Fibroblast of upper back skin (primary cell): Measurements from ENCODE around the gene C10orf105.

Experiments
- DNase-seq: peaks from one replicate; pipeline ENCODE4 v3.0.0-alpha.2; 2013

The C10orf105 gene

GRCh38 chr10:71751515-71752224 lies 32.1 kb upstream of the C10orf105 start:
- DNase-seq: no peak

- DNase-seq: no peak
Measured at GRCh38 chr10:71750986-71751385, 31.4 kb upstream of the C10orf105 start.

- no peak for DNase-seq
Measured at GRCh38 chr10:71750124-71750841, 30.7 kb upstream of the C10orf105 start.

GRCh38 chr10:71749396-71749795 lies 29.8 kb upstream of the C10orf105 start:
- DNase-seq: no peak

- no peak for DNase-seq
Measured at GRCh38 chr10:71748671-71749191, 29.2 kb upstream of the C10orf105 start.

GRCh38 chr10:71747551-71748523 lies 28.3 kb upstream of the C10orf105 start:
- no peak for DNase-seq

- DNase-seq: no peak
Measured at GRCh38 chr10:71747039-71747531, 27.5 kb upstream of the C10orf105 start.

- no peak for DNase-seq
Measured at GRCh38 chr10:71746344-71747037, 26.9 kb upstream of the C10orf105 start.

- DNase-seq: no peak
Measured at GRCh38 chr10:71745664-71746250, 26.2 kb upstream of the C10orf105 start.

- DNase-seq: no peak
Measured at GRCh38 chr10:71744897-71745663, 25.5 kb upstream of the C10orf105 start.

- no peak for DNase-seq
Measured at GRCh38 chr10:71743866-71744265, 24.3 kb upstream of the C10orf105 start.

GRCh38 chr10:71743089-71743838 lies 23.7 kb upstream of the C10orf105 start:
- DNase-seq: no peak

GRCh38 chr10:71742301-71743088 lies 22.9 kb upstream of the C10orf105 start:
- DNase-seq: no peak

- DNase-seq: no peak
Measured at GRCh38 chr10:71741671-71742070, 22.1 kb upstream of the C10orf105 start.

- DNase-seq: no peak
Measured at GRCh38 chr10:71741029-71741428, 21.5 kb upstream of the C10orf105 start.

- DNase-seq: peak; percentile 32
Measured at GRCh38 chr10:71740069-71740653, 20.6 kb upstream of the C10orf105 start.

- DNase-seq: no peak
Measured at GRCh38 chr10:71739358-71739900, 19.9 kb upstream of the C10orf105 start.

GRCh38 chr10:71737834-71738197 lies 18.2 kb upstream of the C10orf105 start:
- peak; percentile 31 for DNase-seq
